Measurements from ENCODE around the gene NEU2.
"Not testable (repeated sequence)": the region's sequence is repeated elsewhere in the genome, so short reads cannot be mapped to it uniquely, and the experiment has no call there.

The NEU2 gene

DNA sequence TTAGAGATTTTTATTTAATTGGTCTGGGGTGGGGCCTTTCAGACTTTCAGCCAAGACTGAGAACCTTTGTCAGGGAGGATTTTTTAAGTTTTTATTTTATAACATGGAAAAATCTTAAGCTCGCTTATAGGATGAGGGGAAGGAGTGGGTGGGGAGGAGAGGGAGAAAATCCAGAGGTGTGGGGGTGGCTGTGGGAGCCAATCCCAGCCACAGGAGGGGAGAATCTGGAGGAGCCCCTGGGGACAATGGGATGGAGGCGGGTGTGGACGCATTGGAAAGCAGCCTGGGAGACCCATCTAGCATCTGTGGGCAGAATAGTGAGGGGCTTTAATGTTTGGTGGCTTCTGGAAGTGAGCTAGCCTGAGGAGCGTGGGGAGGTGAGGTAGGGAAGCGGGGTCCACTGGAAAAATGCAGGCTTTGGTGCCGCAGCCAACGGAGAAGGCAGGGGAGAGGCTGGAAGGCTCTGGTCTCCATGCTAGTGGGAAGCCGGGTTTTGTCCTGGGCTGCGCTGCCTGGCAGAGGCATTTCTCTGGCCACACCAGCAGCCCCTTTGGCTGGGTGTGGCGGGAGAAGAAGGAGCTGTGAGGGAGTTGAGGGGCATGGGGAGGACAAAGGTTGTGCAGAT lies 16.2 kb downstream of the NEU2 start:
- Histone ChIP-seq H3K4me2 (ENCODE audit: low read depth, low read length) (no peak overlapping the region), H3F3A (ENCODE audit: insufficient read depth, low read length) (no peaks in the 10 kb centered on the region), H3K79me2 (ENCODE audit: low read length) (no peaks in the 10 kb centered on the region), H3K4me1 (ENCODE audit: low read length) (no peaks in the 10 kb centered on the region), H4K20me1 (ENCODE audit: insufficient read depth, low read length) (no peaks in the 10 kb centered on the region), H2AFZ (ENCODE audit: low read length) (no peak overlapping the region), H3K4me3 (ENCODE audit: low read length) (no peak overlapping the region), H3K9me3 (replicated peaks; ENCODE audit: insufficient read depth, low read length) (no peaks in the 10 kb centered on the region), H3K9me2 (replicated peaks; ENCODE audit: insufficient read depth, low read length) (no peaks in the 10 kb centered on the region), H3K36me3 (replicated peaks; ENCODE audit: insufficient read depth, low read length) (no peaks in the 10 kb centered on the region), H3K9ac (ENCODE audit: low read length) (no peak overlapping the region), H3K27ac (ENCODE audit: low read length) (no peak overlapping the region), H3K27me3 (replicated peaks; ENCODE audit: insufficient read depth, low read length) (no peaks in the 10 kb centered on the region)
- TF ChIP-seq EZH2phosphoT487 (IDR thresholded peaks at IDR 0.05; ENCODE audit: low read length) (no peak), CTCF (IDR thresholded peaks at IDR 0.05; ENCODE audit: low read length) (no peak), EZH2 (optimal IDR thresholded peaks at IDR 0.05; ENCODE audit: low read depth, low read length) (no peak)
- DNase-seq = no peak

DNA sequence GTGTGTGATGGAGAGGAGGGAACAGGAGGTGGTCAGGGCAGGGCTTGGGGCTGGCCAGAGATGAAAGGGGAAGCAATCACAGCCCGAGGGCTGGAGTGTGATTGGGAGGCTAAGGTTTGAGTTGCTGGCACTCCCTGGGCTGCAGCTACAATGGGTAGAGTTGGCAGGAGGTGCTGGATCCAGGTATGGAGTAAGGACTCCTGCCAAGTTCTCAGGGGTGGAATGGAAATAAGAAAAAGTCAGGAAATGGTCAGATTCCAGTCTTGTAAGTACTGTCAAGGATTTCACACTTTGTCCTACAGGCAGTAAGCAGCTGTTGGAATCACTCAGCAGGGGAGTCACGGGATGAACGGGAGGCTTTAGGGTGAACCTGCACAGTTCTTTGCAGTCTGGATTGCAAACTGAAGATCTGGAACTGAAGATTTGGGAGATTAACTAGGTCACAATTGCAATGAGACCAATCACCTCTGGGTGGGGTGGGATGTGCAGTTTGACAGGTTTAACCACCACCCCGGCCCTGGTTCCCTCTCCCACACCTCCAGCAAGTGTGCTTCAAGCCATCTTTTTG lies 16.8 kb downstream of the NEU2 start:
- H4K20me1 ChIP-seq (ENCODE audit: insufficient read depth, low read length) = no peaks in the 10 kb centered on the region
- H3K79me2 ChIP-seq (ENCODE audit: low read length) = no peaks in the 10 kb centered on the region
- no peaks in the 10 kb centered on the region for H3K9me2 ChIP-seq (replicated peaks; ENCODE audit: insufficient read depth, low read length)
- H3K27me3 ChIP-seq (replicated peaks; ENCODE audit: insufficient read depth, low read length) = no peaks in the 10 kb centered on the region
- TF ChIP-seq EZH2 (optimal IDR thresholded peaks at IDR 0.05; ENCODE audit: low read depth, low read length) (no peak), EZH2phosphoT487 (IDR thresholded peaks at IDR 0.05; ENCODE audit: low read length) (no peak), CTCF (IDR thresholded peaks at IDR 0.05; ENCODE audit: low read length) (no peak)
- no peak for DNase-seq
- no peak overlapping the region for H3K27ac ChIP-seq (ENCODE audit: low read length)
- H3K36me3 ChIP-seq (replicated peaks; ENCODE audit: insufficient read depth, low read length) = no peaks in the 10 kb centered on the region
- H3K4me2 ChIP-seq (ENCODE audit: low read depth, low read length) = no peak overlapping the region
- no peaks in the 10 kb centered on the region for H3K9me3 ChIP-seq (replicated peaks; ENCODE audit: insufficient read depth, low read length)
- H3K4me1 ChIP-seq (ENCODE audit: low read length) = no peaks in the 10 kb centered on the region
- no peak overlapping the region for H3K4me3 ChIP-seq (ENCODE audit: low read length)
- no peaks in the 10 kb centered on the region for H3F3A ChIP-seq (ENCODE audit: insufficient read depth, low read length)
- H2AFZ ChIP-seq (ENCODE audit: low read length) = no peak overlapping the region
- no peak overlapping the region for H3K9ac ChIP-seq (ENCODE audit: low read length)

DNA sequence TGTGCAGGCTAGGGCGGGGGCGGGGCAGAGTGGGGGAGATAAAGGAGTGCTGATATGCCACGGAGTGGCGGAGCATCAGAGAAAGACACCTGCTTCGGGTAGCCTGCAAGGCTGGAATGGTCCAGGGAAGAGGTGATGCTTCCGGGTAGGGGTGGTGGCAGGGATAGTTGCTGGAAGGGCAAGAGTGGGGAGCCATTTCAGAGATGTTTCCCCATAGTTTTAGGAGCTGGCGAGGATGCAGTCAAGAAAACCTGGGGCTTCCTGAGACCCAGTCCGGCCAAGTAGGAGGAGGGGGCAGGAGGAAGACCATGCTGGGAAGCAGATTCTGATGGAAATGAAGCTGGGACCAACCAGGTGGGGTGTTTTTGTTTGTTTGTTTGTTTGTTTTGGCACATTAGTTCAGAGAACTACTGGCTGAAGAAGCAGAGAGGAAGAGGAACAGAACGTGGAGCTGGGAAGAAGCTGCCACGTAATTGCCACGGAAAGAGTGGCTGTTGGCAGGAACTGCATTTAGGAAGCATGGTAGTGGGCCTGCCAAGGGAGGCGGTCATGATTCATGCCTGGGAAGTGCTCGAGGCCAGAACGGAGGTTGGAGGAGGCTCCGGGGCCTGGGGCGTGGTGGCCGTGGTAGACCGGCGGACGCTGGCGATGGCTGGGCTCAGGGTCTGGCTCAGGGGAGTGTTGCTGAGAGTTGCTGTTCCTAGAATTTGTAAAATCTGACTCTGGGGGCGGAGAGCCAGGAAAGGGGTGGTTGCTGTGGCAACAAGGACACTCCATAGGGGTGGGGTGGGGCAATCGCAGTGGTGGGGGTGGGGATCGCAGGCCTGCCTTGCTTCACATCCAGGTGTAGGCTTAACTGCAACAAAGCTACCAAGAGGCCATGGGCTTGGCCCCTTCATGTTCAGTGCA lies 19.0 kb downstream of the NEU2 start:
- TF ChIP-seq EZH2phosphoT487 (IDR thresholded peaks at IDR 0.05; ENCODE audit: low read length) (no peak), EZH2 (optimal IDR thresholded peaks at IDR 0.05; ENCODE audit: low read depth, low read length) (no peak), CTCF (IDR thresholded peaks at IDR 0.05; ENCODE audit: low read length) (no peak)
- Histone ChIP-seq H3K4me3 (ENCODE audit: low read length) (no peak overlapping the region), H3K9me3 (replicated peaks; ENCODE audit: insufficient read depth, low read length) (no peaks in the 10 kb centered on the region), H3K79me2 (ENCODE audit: low read length) (no peaks in the 10 kb centered on the region), H3K9me2 (replicated peaks; ENCODE audit: insufficient read depth, low read length) (no peaks in the 10 kb centered on the region), H3K27ac (ENCODE audit: low read length) (no peak overlapping the region), H3K36me3 (replicated peaks; ENCODE audit: insufficient read depth, low read length) (no peaks in the 10 kb centered on the region), H3K9ac (ENCODE audit: low read length) (no peak overlapping the region), H4K20me1 (ENCODE audit: insufficient read depth, low read length) (no peaks in the 10 kb centered on the region), H3K27me3 (replicated peaks; ENCODE audit: insufficient read depth, low read length) (no peaks in the 10 kb centered on the region), H2AFZ (ENCODE audit: low read length) (no peak overlapping the region), H3K4me2 (ENCODE audit: low read depth, low read length) (no peak overlapping the region), H3F3A (ENCODE audit: insufficient read depth, low read length) (no peaks in the 10 kb centered on the region), H3K4me1 (ENCODE audit: low read length) (no peaks in the 10 kb centered on the region)
- no peak for DNase-seq

- not testable (repeated sequence) for H3K4me1 ChIP-seq (ENCODE audit: low read length)
Observed at GRCh38 chr2:233052517-233052916, 20.0 kb downstream of the NEU2 start.

More at GRCh38 chr2:233052517-233052916, 20.0 kb downstream of the NEU2 start:
- not testable (repeated sequence) for H2AFZ ChIP-seq (ENCODE audit: low read length); H3K79me2 ChIP-seq (ENCODE audit: low read length); H3K9me2 ChIP-seq (replicated peaks; ENCODE audit: insufficient read depth, low read length); H3K9me3 ChIP-seq (replicated peaks; ENCODE audit: insufficient read depth, low read length); H3F3A ChIP-seq (ENCODE audit: insufficient read depth, low read length); H4K20me1 ChIP-seq (ENCODE audit: insufficient read depth, low read length); H3K27ac ChIP-seq (ENCODE audit: low read length); H3K4me2 ChIP-seq (ENCODE audit: low read depth, low read length); H3K36me3 ChIP-seq (replicated peaks; ENCODE audit: insufficient read depth, low read length); DNase-seq; H3K9ac ChIP-seq (ENCODE audit: low read length); H3K4me3 ChIP-seq (ENCODE audit: low read length); H3K27me3 ChIP-seq (replicated peaks; ENCODE audit: insufficient read depth, low read length)
